Measurements from ENCODE around the gene INCENP. TPM values are rescaled to one million over a fixed set of nuclear protein-coding genes. Genes with fewer than 3 reads are reported as not detected.

The INCENP gene
- polyA plus RNA-seq, 1 donor from 2014 or later: 5.9 TPM

- no peak overlapping the region for H3K4me3 ChIP-seq (ENCODE audit: low read length)
- no peak overlapping the region for H3K9ac ChIP-seq (ENCODE audit: low read length)
- H3K4me2 ChIP-seq (ENCODE audit: low read length): no peak overlapping the region
- TF ChIP-seq RAD21 (conservative IDR thresholded peaks at IDR 0.05) (no peak), MXI1 (conservative IDR thresholded peaks at IDR 0.05; ENCODE audit: poor library complexity, severe bottlenecking) (no peak), EZH2 (IDR thresholded peaks at IDR 0.05; ENCODE audit: borderline replicate concordance, insufficient read depth, low read length, poor library complexity, severe bottlenecking) (no peak), SMC3 (conservative IDR thresholded peaks at IDR 0.05; ENCODE audit: poor library complexity) (no peak), EP300 (conservative IDR thresholded peaks at IDR 0.05; ENCODE audit: poor library complexity, severe bottlenecking) (no peak), TAF1 (IDR thresholded peaks at IDR 0.05; ENCODE audit: low read depth) (no peak)
- TF ChIP-seq, protein P1, sequence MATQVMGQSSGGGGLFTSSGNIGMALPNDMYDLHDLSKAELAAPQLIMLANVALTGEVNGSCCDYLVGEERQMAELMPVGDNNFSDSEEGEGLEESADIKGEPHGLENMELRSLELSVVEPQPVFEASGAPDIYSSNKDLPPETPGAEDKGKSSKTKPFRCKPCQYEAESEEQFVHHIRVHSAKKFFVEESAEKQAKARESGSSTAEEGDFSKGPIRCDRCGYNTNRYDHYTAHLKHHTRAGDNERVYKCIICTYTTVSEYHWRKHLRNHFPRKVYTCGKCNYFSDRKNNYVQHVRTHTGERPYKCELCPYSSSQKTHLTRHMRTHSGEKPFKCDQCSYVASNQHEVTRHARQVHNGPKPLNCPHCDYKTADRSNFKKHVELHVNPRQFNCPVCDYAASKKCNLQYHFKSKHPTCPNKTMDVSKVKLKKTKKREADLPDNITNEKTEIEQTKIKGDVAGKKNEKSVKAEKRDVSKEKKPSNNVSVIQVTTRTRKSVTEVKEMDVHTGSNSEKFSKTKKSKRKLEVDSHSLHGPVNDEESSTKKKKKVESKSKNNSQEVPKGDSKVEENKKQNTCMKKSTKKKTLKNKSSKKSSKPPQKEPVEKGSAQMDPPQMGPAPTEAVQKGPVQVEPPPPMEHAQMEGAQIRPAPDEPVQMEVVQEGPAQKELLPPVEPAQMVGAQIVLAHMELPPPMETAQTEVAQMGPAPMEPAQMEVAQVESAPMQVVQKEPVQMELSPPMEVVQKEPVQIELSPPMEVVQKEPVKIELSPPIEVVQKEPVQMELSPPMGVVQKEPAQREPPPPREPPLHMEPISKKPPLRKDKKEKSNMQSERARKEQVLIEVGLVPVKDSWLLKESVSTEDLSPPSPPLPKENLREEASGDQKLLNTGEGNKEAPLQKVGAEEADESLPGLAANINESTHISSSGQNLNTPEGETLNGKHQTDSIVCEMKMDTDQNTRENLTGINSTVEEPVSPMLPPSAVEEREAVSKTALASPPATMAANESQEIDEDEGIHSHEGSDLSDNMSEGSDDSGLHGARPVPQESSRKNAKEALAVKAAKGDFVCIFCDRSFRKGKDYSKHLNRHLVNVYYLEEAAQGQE (IDR thresholded peaks at IDR 0.05; ENCODE audit: borderline replicate concordance): no peak
- TF ChIP-seq, protein P2, sequence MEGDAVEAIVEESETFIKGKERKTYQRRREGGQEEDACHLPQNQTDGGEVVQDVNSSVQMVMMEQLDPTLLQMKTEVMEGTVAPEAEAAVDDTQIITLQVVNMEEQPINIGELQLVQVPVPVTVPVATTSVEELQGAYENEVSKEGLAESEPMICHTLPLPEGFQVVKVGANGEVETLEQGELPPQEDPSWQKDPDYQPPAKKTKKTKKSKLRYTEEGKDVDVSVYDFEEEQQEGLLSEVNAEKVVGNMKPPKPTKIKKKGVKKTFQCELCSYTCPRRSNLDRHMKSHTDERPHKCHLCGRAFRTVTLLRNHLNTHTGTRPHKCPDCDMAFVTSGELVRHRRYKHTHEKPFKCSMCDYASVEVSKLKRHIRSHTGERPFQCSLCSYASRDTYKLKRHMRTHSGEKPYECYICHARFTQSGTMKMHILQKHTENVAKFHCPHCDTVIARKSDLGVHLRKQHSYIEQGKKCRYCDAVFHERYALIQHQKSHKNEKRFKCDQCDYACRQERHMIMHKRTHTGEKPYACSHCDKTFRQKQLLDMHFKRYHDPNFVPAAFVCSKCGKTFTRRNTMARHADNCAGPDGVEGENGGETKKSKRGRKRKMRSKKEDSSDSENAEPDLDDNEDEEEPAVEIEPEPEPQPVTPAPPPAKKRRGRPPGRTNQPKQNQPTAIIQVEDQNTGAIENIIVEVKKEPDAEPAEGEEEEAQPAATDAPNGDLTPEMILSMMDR (IDR thresholded peaks at IDR 0.05; ENCODE audit: poor library complexity, severe bottlenecking): no peak
- H2AFZ ChIP-seq (ENCODE audit: low read depth, low read length): no peak overlapping the region
- H3F3A ChIP-seq (ENCODE audit: insufficient read depth, low read length, poor library complexity, severe bottlenecking): no peaks in the 10 kb centered on the region
- H4K20me1 ChIP-seq (ENCODE audit: insufficient read depth): no peaks in the 10 kb centered on the region
- no peaks in the 10 kb centered on the region for H3K9me3 ChIP-seq (ENCODE audit: low read length)
- H3K9me2 ChIP-seq (ENCODE audit: insufficient read depth, low read length): no peaks in the 10 kb centered on the region
- H3K27ac ChIP-seq (ENCODE audit: low read length): no peak overlapping the region
- H3K79me2 ChIP-seq (replicated peaks; ENCODE audit: insufficient read depth, low read length): no peaks in the 10 kb centered on the region
- no peaks in the 10 kb centered on the region for H3K27me3 ChIP-seq (ENCODE audit: insufficient read depth, low read depth, low read length)
- no peaks in the 10 kb centered on the region for H3K36me3 ChIP-seq (ENCODE audit: insufficient read depth, low read length)
These were observed 19.9 kb downstream of the INCENP start for GRCh38 chr11:62143727-62144126.

DNA sequence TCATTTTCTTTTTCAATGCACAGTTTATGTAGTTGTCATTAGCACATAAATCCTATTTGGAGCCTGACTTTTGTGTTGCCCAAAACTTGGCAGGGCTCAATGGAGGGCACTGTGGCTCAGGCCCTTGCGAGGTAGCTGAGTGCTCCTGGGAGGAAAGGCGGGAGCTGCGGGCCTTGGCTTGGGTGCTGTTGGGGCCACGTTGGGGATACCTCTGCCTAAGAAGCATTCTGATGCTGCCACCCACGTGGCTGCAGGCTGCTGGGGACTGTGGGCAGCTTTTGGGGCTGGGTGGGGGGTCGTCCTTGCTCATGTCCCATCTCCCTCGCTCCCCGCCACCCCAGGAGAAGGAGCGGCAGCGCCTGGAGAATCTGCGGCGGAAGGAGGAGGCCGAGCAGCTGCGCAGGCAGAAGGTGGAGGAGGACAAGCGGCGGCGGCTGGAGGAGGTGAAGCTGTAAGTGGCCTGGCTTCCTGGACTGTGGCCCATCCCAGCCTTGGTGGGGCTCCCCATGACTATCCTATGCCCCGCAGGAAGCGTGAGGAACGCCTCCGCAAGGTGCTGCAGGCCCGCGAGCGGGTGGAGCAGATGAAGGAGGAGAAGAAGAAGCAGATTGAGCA is 20.9 kb downstream of the INCENP start:
- Histone ChIP-seq H3K79me2 (replicated peaks; ENCODE audit: insufficient read depth, low read length) (no peaks in the 10 kb centered on the region), H2AFZ (ENCODE audit: low read depth, low read length) (no peak overlapping the region), H3F3A (ENCODE audit: insufficient read depth, low read length, poor library complexity, severe bottlenecking) (no peaks in the 10 kb centered on the region), H3K36me3 (ENCODE audit: insufficient read depth, low read length) (no peaks in the 10 kb centered on the region), H3K9me3 (ENCODE audit: low read length) (no peaks in the 10 kb centered on the region), H3K9me2 (ENCODE audit: insufficient read depth, low read length) (no peaks in the 10 kb centered on the region), H3K27me3 (ENCODE audit: insufficient read depth, low read depth, low read length) (no peaks in the 10 kb centered on the region), H3K4me3 (ENCODE audit: low read length) (no peak overlapping the region), H3K27ac (ENCODE audit: low read length) (no peak overlapping the region), H3K4me2 (ENCODE audit: low read length) (no peak overlapping the region), H4K20me1 (ENCODE audit: insufficient read depth) (no peaks in the 10 kb centered on the region), H3K9ac (ENCODE audit: low read length) (no peak overlapping the region)
- TF ChIP-seq EZH2 (IDR thresholded peaks at IDR 0.05; ENCODE audit: borderline replicate concordance, insufficient read depth, low read length, poor library complexity, severe bottlenecking): no peak
- no peak for TF ChIP-seq POLR2AphosphoS5 (IDR thresholded peaks at IDR 0.05)
- TF ChIP-seq MXI1 (conservative IDR thresholded peaks at IDR 0.05; ENCODE audit: poor library complexity, severe bottlenecking): no peak
- TF ChIP-seq RAD21 (conservative IDR thresholded peaks at IDR 0.05): no peak
- TF ChIP-seq, protein P1 (IDR thresholded peaks at IDR 0.05; ENCODE audit: borderline replicate concordance): no peak
- TF ChIP-seq EP300 (conservative IDR thresholded peaks at IDR 0.05; ENCODE audit: poor library complexity, severe bottlenecking): no peak
